ENCODE data around the gene ATIC. TPM values are rescaled to one million over a fixed set of nuclear protein-coding genes. Genes with fewer than 3 reads are reported as not detected.

Gene ATIC
- total RNA-seq, 1 experiment from 2014 or later = 295 TPM

GRCh38 chr2:215354771-215355695, 43.2 kb downstream of the ATIC start:
- Histone ChIP-seq H3K23me2 (ENCODE audit: insufficient read length, low read depth, low read length, poor library complexity, severe bottlenecking) (no peaks in the 10 kb centered on the region), H3K18ac (ENCODE audit: insufficient read length, low read depth, low read length) (no peak overlapping the region), H2AFZ (ENCODE audit: low read length) (no peak overlapping the region), H3K79me1 (ENCODE audit: insufficient read depth, low read depth, low read length, poor library complexity, severe bottlenecking) (no peaks in the 10 kb centered on the region), H3K9me3 (ENCODE audit: control insufficient read depth, low read depth, low read length) (no peaks in the 10 kb centered on the region), H3K23ac (ENCODE audit: insufficient read length, low read depth, low read length) (no peak overlapping the region), H2BK120ac (ENCODE audit: low read depth, low read length, poor library complexity, severe bottlenecking) (no peak overlapping the region), H4K91ac (ENCODE audit: insufficient read length, low read depth, low read length) (no peak overlapping the region), H3K27ac (ENCODE audit: insufficient read length, low read depth, low read length) (no peak overlapping the region), H2BK5ac (ENCODE audit: insufficient read length, low read length) (no peak overlapping the region), H2BK15ac (ENCODE audit: low read depth, low read length) (no peak overlapping the region), H4K8ac (replicated peaks; ENCODE audit: insufficient read length, low read depth, low read length) (no peak overlapping the region), H3K56ac (ENCODE audit: insufficient read length, low read depth, low read length) (no peak overlapping the region), H3K14ac (ENCODE audit: insufficient read depth, low read length) (no peak overlapping the region), H2BK12ac (ENCODE audit: insufficient read length, low read depth, low read length) (no peak overlapping the region), H2AK5ac (ENCODE audit: insufficient read length, low read length) (no peak overlapping the region), H3K4me1 (ENCODE audit: insufficient read depth, low read length) (no peaks in the 10 kb centered on the region), H3K4ac (ENCODE audit: low read depth, low read length) (no peak overlapping the region), H4K5ac (ENCODE audit: insufficient read length, low read depth, low read length) (no peak overlapping the region), H3K79me2 (ENCODE audit: insufficient read depth, low read length) (no peaks in the 10 kb centered on the region), H3K4me2 (ENCODE audit: insufficient read depth, insufficient read length, low read length) (no peak overlapping the region), H3K27me3 (ENCODE audit: insufficient read depth, low read length) (no peaks in the 10 kb centered on the region), H3T11ph (ENCODE audit: low read length) (no peak overlapping the region), H3K9ac (ENCODE audit: extremely low read depth, insufficient read length, low read length) (no peak overlapping the region), H2BK20ac (ENCODE audit: low read depth, low read length, poor library complexity, severe bottlenecking) (no peak overlapping the region), H4K20me1 (ENCODE audit: control insufficient read depth, insufficient read depth, insufficient read length) (no peaks in the 10 kb centered on the region)
- peak overlapping the region in 1 of 3 experiments; percentile 39; a peak in 1 of 7 replicates for H3K27ac Mint-ChIP-seq
- WGBS (ENCODE audit: extremely low coverage, insufficient read length, low lambda C conversion rate) = no CpG with 5 or more reads among the region's 9 CpGs
- H3K27me3 Mint-ChIP-seq (ENCODE audit: low read depth) = no peaks in the 10 kb centered on the region
- no peaks in the 10 kb centered on the region for H3K9me3 Mint-ChIP-seq
- H3K36me3 Mint-ChIP-seq (ENCODE audit: insufficient read depth in 1 of 3, low read depth in 3 of 3) = peaks cover 8 to 30% (median 12%) of the 10 kb centered on the region in 3 experiments
- no peak overlapping the region for H3K4me3 Mint-ChIP-seq
- TF ChIP-seq CTCF (conservative IDR thresholded peaks at IDR 0.05) = no peak
- no peak for DNase-seq
- no peaks in the 10 kb centered on the region for H3K4me1 Mint-ChIP-seq

Data from H9 (cell line).